ENCODE results near the gene AGAP1.

DNA sequence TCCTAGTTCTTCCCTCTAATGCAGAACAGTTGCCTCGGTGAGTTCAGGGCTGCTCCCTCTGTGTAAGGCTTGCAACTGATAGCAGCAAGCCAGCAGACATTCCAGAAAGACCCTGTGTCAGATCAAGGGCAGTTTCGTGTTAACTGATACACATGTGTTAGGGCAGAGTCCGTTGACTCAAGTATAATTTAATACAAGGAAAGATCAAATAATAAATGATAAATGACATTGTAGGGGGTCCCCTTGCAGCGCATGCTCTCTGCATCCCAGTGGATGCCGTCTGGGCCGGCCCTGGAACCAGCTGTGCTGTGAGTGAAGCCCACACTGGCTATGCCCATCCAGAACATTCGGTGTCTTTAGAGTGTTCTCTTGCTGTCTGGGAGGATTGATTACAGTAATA lies 180.3 kb downstream of the AGAP1 start:
- TF ChIP-seq, protein P1, sequence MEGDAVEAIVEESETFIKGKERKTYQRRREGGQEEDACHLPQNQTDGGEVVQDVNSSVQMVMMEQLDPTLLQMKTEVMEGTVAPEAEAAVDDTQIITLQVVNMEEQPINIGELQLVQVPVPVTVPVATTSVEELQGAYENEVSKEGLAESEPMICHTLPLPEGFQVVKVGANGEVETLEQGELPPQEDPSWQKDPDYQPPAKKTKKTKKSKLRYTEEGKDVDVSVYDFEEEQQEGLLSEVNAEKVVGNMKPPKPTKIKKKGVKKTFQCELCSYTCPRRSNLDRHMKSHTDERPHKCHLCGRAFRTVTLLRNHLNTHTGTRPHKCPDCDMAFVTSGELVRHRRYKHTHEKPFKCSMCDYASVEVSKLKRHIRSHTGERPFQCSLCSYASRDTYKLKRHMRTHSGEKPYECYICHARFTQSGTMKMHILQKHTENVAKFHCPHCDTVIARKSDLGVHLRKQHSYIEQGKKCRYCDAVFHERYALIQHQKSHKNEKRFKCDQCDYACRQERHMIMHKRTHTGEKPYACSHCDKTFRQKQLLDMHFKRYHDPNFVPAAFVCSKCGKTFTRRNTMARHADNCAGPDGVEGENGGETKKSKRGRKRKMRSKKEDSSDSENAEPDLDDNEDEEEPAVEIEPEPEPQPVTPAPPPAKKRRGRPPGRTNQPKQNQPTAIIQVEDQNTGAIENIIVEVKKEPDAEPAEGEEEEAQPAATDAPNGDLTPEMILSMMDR (IDR thresholded peaks at IDR 0.05; ENCODE audit: low read depth, low read length, poor library complexity, severe bottlenecking) = no peak
- no peak for TF ChIP-seq EZH2phosphoT487 (IDR thresholded peaks at IDR 0.05; ENCODE audit: borderline replicate concordance, low read length)

Measured in DOHH2 (cell line).